ENCODE results near the gene AKT3.

The AKT3 gene

DNA sequence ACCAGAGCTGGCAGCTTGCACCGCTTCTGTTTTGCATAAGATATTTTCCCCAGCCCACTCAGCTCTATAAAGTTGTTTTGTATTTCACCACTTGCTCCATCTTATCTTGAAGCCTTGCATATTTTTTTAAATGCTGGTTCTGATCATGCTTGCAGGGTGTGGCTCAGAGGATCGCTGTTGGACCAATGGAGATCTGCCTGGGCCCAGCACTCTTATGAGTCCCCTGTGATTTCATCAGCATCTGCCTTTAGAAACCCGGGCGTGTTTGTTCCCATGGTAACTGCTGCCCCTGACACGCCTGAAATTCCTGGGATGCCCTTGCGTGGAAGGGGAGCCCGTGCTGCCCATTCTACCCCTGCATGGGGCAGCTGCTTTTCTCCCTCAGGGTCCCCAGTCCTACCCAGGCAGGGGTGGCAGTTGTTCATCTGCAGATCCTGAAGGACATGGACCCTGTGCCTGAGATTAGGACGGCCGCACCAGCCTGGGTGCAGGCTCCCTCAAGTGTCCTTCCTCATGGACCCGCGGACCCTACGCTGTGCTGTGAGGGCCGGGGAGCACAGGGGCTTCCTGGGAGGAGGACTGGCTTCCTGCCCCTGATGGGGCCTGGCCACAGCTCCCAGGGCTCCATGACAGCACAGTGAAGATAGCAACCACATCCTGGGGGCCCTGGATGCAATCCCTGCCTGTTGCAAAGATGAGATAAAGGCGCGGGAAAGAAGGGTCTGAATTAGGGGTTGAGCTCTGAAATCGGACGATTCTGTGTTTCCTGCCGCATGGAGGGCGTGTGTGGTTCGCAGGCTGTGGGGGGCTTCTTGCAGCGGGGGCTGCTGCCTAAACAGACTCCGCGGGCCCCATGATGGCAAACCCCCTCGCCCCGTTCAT is 367.7 kb downstream of the AKT3 start:
- TF ChIP-seq SIN3A (IDR thresholded peaks at IDR 0.05; ENCODE audit: borderline replicate concordance, insufficient read depth, low read length) (no peak), TAF1 (IDR thresholded peaks at IDR 0.05; ENCODE audit: borderline replicate concordance, insufficient read depth, low read length) (no peak), FOXP2 (optimal IDR thresholded peaks at IDR 0.05; ENCODE audit: borderline replicate concordance, extremely low read depth, extremely low read length, insufficient read depth) (no peak), POLR2AphosphoS5 (IDR thresholded peaks at IDR 0.05; ENCODE audit: low read depth, low read length) (no peak)
- TF ChIP-seq, protein P1, sequence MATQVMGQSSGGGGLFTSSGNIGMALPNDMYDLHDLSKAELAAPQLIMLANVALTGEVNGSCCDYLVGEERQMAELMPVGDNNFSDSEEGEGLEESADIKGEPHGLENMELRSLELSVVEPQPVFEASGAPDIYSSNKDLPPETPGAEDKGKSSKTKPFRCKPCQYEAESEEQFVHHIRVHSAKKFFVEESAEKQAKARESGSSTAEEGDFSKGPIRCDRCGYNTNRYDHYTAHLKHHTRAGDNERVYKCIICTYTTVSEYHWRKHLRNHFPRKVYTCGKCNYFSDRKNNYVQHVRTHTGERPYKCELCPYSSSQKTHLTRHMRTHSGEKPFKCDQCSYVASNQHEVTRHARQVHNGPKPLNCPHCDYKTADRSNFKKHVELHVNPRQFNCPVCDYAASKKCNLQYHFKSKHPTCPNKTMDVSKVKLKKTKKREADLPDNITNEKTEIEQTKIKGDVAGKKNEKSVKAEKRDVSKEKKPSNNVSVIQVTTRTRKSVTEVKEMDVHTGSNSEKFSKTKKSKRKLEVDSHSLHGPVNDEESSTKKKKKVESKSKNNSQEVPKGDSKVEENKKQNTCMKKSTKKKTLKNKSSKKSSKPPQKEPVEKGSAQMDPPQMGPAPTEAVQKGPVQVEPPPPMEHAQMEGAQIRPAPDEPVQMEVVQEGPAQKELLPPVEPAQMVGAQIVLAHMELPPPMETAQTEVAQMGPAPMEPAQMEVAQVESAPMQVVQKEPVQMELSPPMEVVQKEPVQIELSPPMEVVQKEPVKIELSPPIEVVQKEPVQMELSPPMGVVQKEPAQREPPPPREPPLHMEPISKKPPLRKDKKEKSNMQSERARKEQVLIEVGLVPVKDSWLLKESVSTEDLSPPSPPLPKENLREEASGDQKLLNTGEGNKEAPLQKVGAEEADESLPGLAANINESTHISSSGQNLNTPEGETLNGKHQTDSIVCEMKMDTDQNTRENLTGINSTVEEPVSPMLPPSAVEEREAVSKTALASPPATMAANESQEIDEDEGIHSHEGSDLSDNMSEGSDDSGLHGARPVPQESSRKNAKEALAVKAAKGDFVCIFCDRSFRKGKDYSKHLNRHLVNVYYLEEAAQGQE (IDR thresholded peaks at IDR 0.05; ENCODE audit: insufficient read depth in 1 of 2, low read depth in 2 of 2, low read length in 2 of 2) = no peak

DNA sequence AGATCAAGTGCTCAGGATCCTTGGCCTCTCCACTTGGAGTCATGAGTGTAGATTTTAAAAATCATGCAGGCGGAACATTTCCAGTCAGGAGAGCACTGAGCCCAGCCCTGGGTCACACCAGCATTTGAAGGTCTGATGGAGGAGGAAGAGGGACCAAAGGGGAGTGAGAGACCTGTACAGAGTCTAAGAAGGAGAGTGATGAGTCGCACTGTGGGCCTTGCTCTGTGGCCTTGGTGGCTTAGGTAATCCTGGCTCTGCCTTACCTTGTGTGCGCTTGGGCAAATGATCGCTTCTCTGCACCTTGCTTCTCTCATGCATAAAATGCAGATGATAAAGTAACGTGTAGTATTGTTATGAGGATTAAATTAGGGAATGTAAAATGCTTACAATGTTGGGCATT is 368.9 kb downstream of the AKT3 start:
- TF ChIP-seq SIN3A (IDR thresholded peaks at IDR 0.05; ENCODE audit: borderline replicate concordance, insufficient read depth, low read length) (no peak), TAF1 (IDR thresholded peaks at IDR 0.05; ENCODE audit: borderline replicate concordance, insufficient read depth, low read length) (no peak), POLR2AphosphoS5 (IDR thresholded peaks at IDR 0.05; ENCODE audit: low read depth, low read length) (no peak), FOXP2 (optimal IDR thresholded peaks at IDR 0.05; ENCODE audit: borderline replicate concordance, extremely low read depth, extremely low read length, insufficient read depth) (no peak)
- TF ChIP-seq, protein P1 (IDR thresholded peaks at IDR 0.05; ENCODE audit: insufficient read depth in 1 of 2, low read depth in 2 of 2, low read length in 2 of 2) = no peak

DNA sequence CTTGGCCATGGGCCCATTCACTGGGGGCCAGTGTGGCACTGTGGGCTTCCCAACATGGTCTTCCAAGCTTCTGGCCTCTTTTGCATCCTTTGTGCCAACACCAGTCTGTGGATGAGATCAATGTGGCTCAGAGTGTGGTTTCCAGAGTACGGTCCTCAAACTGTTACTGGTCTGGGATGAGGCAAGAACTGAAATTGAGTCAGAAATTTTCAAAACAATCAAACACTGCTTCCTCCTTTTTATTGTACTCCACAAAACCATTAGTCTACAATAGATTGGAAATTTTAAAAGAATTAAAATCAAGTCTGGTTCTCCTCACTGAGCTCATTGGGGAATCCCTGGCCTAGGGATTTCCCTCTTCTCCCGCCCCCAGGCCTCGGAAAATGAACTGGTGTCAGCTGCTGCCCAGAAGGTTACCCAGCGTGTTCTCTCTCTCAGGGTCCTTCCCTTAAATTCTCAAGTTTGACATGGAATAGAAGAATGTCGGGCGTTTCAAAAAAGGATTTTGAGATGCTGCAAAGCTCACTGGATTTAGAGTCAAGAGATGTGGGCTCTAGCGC is 372.2 kb downstream of the AKT3 start:
- no peak for TF ChIP-seq TAF1 (IDR thresholded peaks at IDR 0.05; ENCODE audit: borderline replicate concordance, insufficient read depth, low read length)
- TF ChIP-seq SIN3A (IDR thresholded peaks at IDR 0.05; ENCODE audit: borderline replicate concordance, insufficient read depth, low read length) = no peak
- TF ChIP-seq POLR2AphosphoS5 (IDR thresholded peaks at IDR 0.05; ENCODE audit: low read depth, low read length) = no peak
- TF ChIP-seq, protein P1 (IDR thresholded peaks at IDR 0.05; ENCODE audit: insufficient read depth in 1 of 2, low read depth in 2 of 2, low read length in 2 of 2) = no peak
- no peak for TF ChIP-seq FOXP2 (optimal IDR thresholded peaks at IDR 0.05; ENCODE audit: borderline replicate concordance, extremely low read depth, extremely low read length, insufficient read depth)

DNA sequence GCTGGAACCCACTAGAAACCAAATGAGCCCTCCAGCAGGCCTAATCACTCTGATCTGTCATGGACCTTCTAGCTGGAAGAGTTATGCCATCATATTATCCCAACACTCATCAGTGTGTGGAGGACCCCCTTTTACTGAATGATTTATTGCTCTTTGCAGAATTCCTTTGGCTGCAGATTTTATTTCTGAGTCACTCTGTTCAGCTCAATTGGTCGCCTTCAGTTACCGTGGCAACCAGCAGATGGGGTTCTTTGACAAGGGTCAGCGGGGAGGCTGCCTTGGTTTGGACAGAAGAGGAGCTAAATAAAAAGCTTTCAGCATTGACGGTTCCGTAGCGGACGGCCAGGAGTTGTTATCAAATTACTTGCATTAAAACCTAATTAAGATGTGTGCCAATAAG is 374.1 kb downstream of the AKT3 start:
- TF ChIP-seq TAF1 (IDR thresholded peaks at IDR 0.05; ENCODE audit: borderline replicate concordance, insufficient read depth, low read length) (no peak), POLR2AphosphoS5 (IDR thresholded peaks at IDR 0.05; ENCODE audit: low read depth, low read length) (no peak), FOXP2 (optimal IDR thresholded peaks at IDR 0.05; ENCODE audit: borderline replicate concordance, extremely low read depth, extremely low read length, insufficient read depth) (no peak), SIN3A (IDR thresholded peaks at IDR 0.05; ENCODE audit: borderline replicate concordance, insufficient read depth, low read length) (no peak)
- TF ChIP-seq, protein P1 (IDR thresholded peaks at IDR 0.05; ENCODE audit: insufficient read depth in 1 of 2, low read depth in 2 of 2, low read length in 2 of 2) = no peak
